Keratinocyte (primary cell): ENCODE results near the gene MTHFD1L. TPM values are rescaled to one million over a fixed set of nuclear protein-coding genes. Genes with fewer than 3 reads are reported as not detected.

Experiments used
- DNase-seq: peaks from one replicate; pipeline ENCODE4 v3.0.0-alpha.2; 2011; ENCODE audit warnings: low read depth, missing footprints, low spot score
- FAIRE-seq: peaks from 2 replicates; lab custom pipeline; 2011; peaks lifted over from hg19 to GRCh38; lab: Jason Lieb, UNC
- H2AFZ ChIP-seq: 2 replicates; pipeline ENCODE4 v1.6.0; 2012; ENCODE audit warnings: low read length, control low read depth, inconsistent platforms; ENCODE audit not compliant: control insufficient read depth
- H3K27ac ChIP-seq: 2 replicates; pipeline ENCODE4 v1.5.1; 2011; ENCODE audit warnings: low read length; ENCODE audit not compliant: control insufficient read depth, insufficient read depth
- H3K27me3 ChIP-seq: 3 replicates; pipeline ENCODE4 v1.6.0; 2011; ENCODE audit warnings: low read length; ENCODE audit not compliant: control insufficient read depth, insufficient read depth; ENCODE audit errors: extremely low read depth
- H3K36me3 ChIP-seq, 2 experiments: 2 replicates in 1 of 2; 3 replicates in 1 of 2; pipeline ENCODE4 v1.5.1; 2011; ENCODE audit warnings: low read length in 2 of 2, mild to moderate bottlenecking in 1 of 2; ENCODE audit not compliant: control insufficient read depth in 2 of 2, insufficient read depth in 2 of 2; ENCODE audit errors: extremely low read depth in 1 of 2
- H3K4me1 ChIP-seq: 3 replicates; pipeline ENCODE4 v1.5.1; 2011; ENCODE audit warnings: low read length; ENCODE audit not compliant: control insufficient read depth, insufficient read depth; ENCODE audit errors: extremely low read depth
- H3K4me2 ChIP-seq: 3 replicates; pipeline ENCODE4 v1.6.0; 2011; ENCODE audit warnings: low read depth, low read length; ENCODE audit not compliant: control insufficient read depth, insufficient read depth; ENCODE audit errors: extremely low read depth
- H3K4me3 ChIP-seq, 3 experiments: fragments of 200-600 bp in 1 of 3; sonication (generic) in 1 of 3; 2 replicates in 2 of 3; 3 replicates in 1 of 3; pipeline ENCODE4 v1.5.1; 2011 to 2016; ENCODE audit warnings: low read length in 3 of 3, mild to moderate bottlenecking in 3 of 3, control low read depth in 2 of 3, inconsistent platforms in 1 of 3, low read depth in 1 of 3, mixed read lengths in 1 of 3, mixed run types in 1 of 3, moderate library complexity in 1 of 3; ENCODE audit not compliant: control insufficient read depth in 2 of 3, insufficient read depth in 2 of 3; ENCODE audit errors: extremely low read depth in 1 of 3
- H3K79me2 ChIP-seq: 2 replicates; pipeline ENCODE4 v1.6.0; 2012; ENCODE audit warnings: low read length; ENCODE audit not compliant: control insufficient read depth, insufficient read depth
- H3K9ac ChIP-seq: 3 replicates; pipeline ENCODE4 v1.6.0; 2011; ENCODE audit warnings: low read length; ENCODE audit not compliant: control insufficient read depth, insufficient read depth; ENCODE audit errors: extremely low read depth
- H3K9me1 ChIP-seq: 3 replicates; pipeline ENCODE4 v1.6.0; 2011; ENCODE audit warnings: low read length; ENCODE audit not compliant: control insufficient read depth, insufficient read depth; ENCODE audit errors: extremely low read depth
- H3K9me3 ChIP-seq: 2 replicates; pipeline ENCODE4 v1.5.1; 2012; ENCODE audit warnings: low read depth, low read length; ENCODE audit not compliant: control insufficient read depth
- H4K20me1 ChIP-seq: 3 replicates; pipeline ENCODE4 v1.6.0; 2011; ENCODE audit warnings: low read length; ENCODE audit not compliant: control insufficient read depth, insufficient read depth; ENCODE audit errors: extremely low read depth
- CTCF ChIP-seq, 3 experiments: IDR thresholded peaks in 1 of 3; conservative IDR thresholded peaks in 1 of 3; optimal IDR thresholded peaks in 1 of 3; 2 replicates in 2 of 3; 3 replicates in 1 of 3; pipeline versions ENCODE3 to v1.5.1; 2011; ENCODE audit warnings: low read length in 3 of 3, mild to moderate bottlenecking in 3 of 3, moderate library complexity in 2 of 3, control low read depth in 1 of 3, inconsistent platforms in 1 of 3; ENCODE audit not compliant: insufficient read depth in 2 of 3; ENCODE audit errors: extremely low read depth in 1 of 3
- EZH2 ChIP-seq: IDR thresholded peaks from one replicate; pipeline ENCODE4 v1.6.1; 2012; ENCODE audit warnings: inconsistent platforms, mild to moderate bottlenecking, low read length, moderate library complexity
- dilution Hi-C: fragments of 300-500 bp; cut with MboI; formaldehyde crosslinking; loops from one replicate; pipeline ENCODE4 v1.7.0; 2020; ENCODE audit warnings: low sequenced_read_pairs; ENCODE audit not compliant: extremely low pct_ligation_motif_present
- polyA plus RNA-seq, 5 experiments: library from polyadenylated mRNA; depleted of rRNA in 3 of 5; stranded (reverse) in 3 of 5; stranded (forward) in 1 of 5; unstranded in 1 of 5; fragments of >200 nt; gene quantifications; 1 replicate in 1 of 5; 2 replicates in 3 of 5; 3 replicates in 1 of 5; pipeline versions ENCODE4 v1.2.1 to v1.2.3, GENCODE V29; 2011 to 2012; ENCODE audit warnings: missing spikeins in 2 of 5, low read depth in 1 of 5, low replicate concordance in 1 of 5

The MTHFD1L gene
- polyA plus RNA-seq, 1 donor (not counting 4 experiments of a cell fraction or from before 2014, with no cell fraction given), result 38.0 TPM

DNA sequence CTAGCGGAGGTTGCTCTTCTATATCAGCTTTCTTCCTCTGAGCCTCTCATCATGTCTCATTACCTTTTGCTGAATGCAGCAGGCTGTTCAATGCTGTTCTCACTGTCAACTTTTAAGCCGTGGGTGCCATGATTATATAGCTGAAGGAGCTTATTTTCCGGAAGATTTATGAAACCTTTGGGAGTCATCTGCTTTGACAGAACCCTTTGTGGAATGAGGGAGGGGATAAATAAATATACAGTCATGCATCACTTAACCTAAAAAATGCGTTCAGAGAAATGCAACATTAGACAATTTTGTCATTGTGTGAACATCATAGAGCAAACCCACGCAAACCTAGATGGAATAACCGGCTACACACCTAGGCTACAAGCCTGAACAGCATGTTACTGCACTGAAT, 272.0 kb downstream of the MTHFD1L start:
- Histone ChIP-seq H2AFZ (no peak overlapping the region), H3K4me3 (no peak overlapping the region), H3K4me1 (no peaks in the 10 kb centered on the region), H3K9me3 (no peaks in the 10 kb centered on the region), H3K27me3 (no peaks in the 10 kb centered on the region), H3K27ac (no peak overlapping the region), H3K79me2 (no peaks in the 10 kb centered on the region), H3K9me1 (no peaks in the 10 kb centered on the region), H3K9ac (no peak overlapping the region), H3K36me3 (no peaks in the 10 kb centered on the region), H3K4me2 (no peak overlapping the region), H4K20me1 (no peaks in the 10 kb centered on the region)
- no peak for DNase-seq
- FAIRE-seq, result no peak
- TF ChIP-seq EZH2 (no peak), CTCF (optimal IDR thresholded peaks at IDR 0.05 in 1 of 3, IDR thresholded peaks at IDR 0.05 in 1 of 3, conservative IDR thresholded peaks at IDR 0.05 in 1 of 3; ENCODE audit: extremely low read depth in 1 of 3, insufficient read depth in 2 of 3, low read length in 3 of 3) (no peak)
- dilution Hi-C loops, result no loop called here

GRCh38 chr6:151139524-151139923, 274.0 kb downstream of the MTHFD1L start:
- Histone ChIP-seq H3K79me2 (no peaks in the 10 kb centered on the region), H3K4me3 (no peak overlapping the region), H3K9me3 (no peaks in the 10 kb centered on the region), H3K4me1 (no peaks in the 10 kb centered on the region), H4K20me1 (no peaks in the 10 kb centered on the region), H3K4me2 (no peak overlapping the region), H3K27ac (no peak overlapping the region), H3K9ac (no peak overlapping the region), H3K9me1 (no peaks in the 10 kb centered on the region), H3K27me3 (no peaks in the 10 kb centered on the region), H2AFZ (no peak overlapping the region), H3K36me3 (no peaks in the 10 kb centered on the region)
- dilution Hi-C loops, result no loop called here
- no peak for TF ChIP-seq CTCF (optimal IDR thresholded peaks at IDR 0.05 in 1 of 3, IDR thresholded peaks at IDR 0.05 in 1 of 3, conservative IDR thresholded peaks at IDR 0.05 in 1 of 3; ENCODE audit: extremely low read depth in 1 of 3, insufficient read depth in 2 of 3, low read length in 3 of 3)
- TF ChIP-seq EZH2, result no peak
- DNase-seq (no peak), FAIRE-seq (no peak)
